DMS 273 treated with DMSO at 0.1 percent for 48 hours (cell line): Measurements from ENCODE around the gene ZNF581.

Experiments
- DNase-seq: peaks from one replicate; lab custom pipeline; 2025; lab: John Stamatoyannopoulos, UW

ZNF581 gene

GRCh38 chr19:55643003-55643886 lies at the start of gene ZNF581:
Gene ZNF581, plus strand, starts transcription at chr19:55643649. Its CDS starts 923 bp downstream, at chr19:55644572.
- peak; percentile 46 for DNase-seq

GRCh38 chr19:55594996-55595545 lies 48.4 kb upstream of the ZNF581 start:
- DNase-seq, result no peak

GRCh38 chr19:55596304-55596703 lies 47.1 kb upstream of the ZNF581 start:
- DNase-seq, result no peak

- DNase-seq, result no peak
Observed at GRCh38 chr19:55597501-55597921, 45.9 kb upstream of the ZNF581 start.

- no peak for DNase-seq
Observed at GRCh38 chr19:55598034-55598433, 45.4 kb upstream of the ZNF581 start.

- peak; percentile 75 for DNase-seq
Observed at GRCh38 chr19:55598719-55599467, 44.6 kb upstream of the ZNF581 start.

GRCh38 chr19:55599468-55599841 lies 44.0 kb upstream of the ZNF581 start, which contains the start of gene FIZ1:
Gene FIZ1, minus strand, starts transcription at chr19:55599517. Its CDS starts 1,652 bp downstream, at chr19:55597865.
- peak; percentile 95 for DNase-seq

GRCh38 chr19:55599842-55600661 lies 43.4 kb upstream of the ZNF581 start, which contains the start of gene ZNF524:
Gene ZNF524, plus strand, starts transcription at chr19:55600288. Its CDS starts 1,825 bp downstream, at chr19:55602113.
- DNase-seq, result peak; percentile 92

- no peak for DNase-seq
Observed at GRCh38 chr19:55600662-55601028, 42.8 kb upstream of the ZNF581 start.

- no peak for DNase-seq
Observed at GRCh38 chr19:55601084-55601483, 42.4 kb upstream of the ZNF581 start.

GRCh38 chr19:55602104-55603001 lies 41.1 kb upstream of the ZNF581 start:
- no peak for DNase-seq

- no peak for DNase-seq
Observed at GRCh38 chr19:55603115-55603514, 40.3 kb upstream of the ZNF581 start.

GRCh38 chr19:55603581-55604292 lies 39.7 kb upstream of the ZNF581 start:
- no peak for DNase-seq

GRCh38 chr19:55605207-55605636 lies 38.2 kb upstream of the ZNF581 start:
- peak; percentile 94 for DNase-seq

GRCh38 chr19:55605637-55606470 lies 37.6 kb upstream of the ZNF581 start, which contains the start of gene ZNF865:
Gene ZNF865, plus strand, starts transcription at chr19:55605647. Its CDS starts 7,972 bp downstream, at chr19:55613619.
- DNase-seq, result peak; percentile 54

- DNase-seq, result no peak
Observed at GRCh38 chr19:55606471-55606787, 37.0 kb upstream of the ZNF581 start.

- no peak for DNase-seq
Observed at GRCh38 chr19:55606817-55607216, 36.6 kb upstream of the ZNF581 start.

- DNase-seq, result no peak
Observed at GRCh38 chr19:55609326-55609725, 34.1 kb upstream of the ZNF581 start.
